Mammary epithelial cell (primary cell): Measurements from ENCODE around the gene NAPB.

Experiments
- CTCF ChIP-seq, 2 donors: IDR thresholded peaks in 1 of 2; conservative IDR thresholded peaks in 1 of 2; 2 replicates each; pipeline ENCODE4 v1.5.1; 2011 to 2012; ENCODE audit warnings: inconsistent platforms in 2 of 2, low read length in 2 of 2, mild to moderate bottlenecking in 2 of 2, control low read depth in 1 of 2, low read depth in 1 of 2; ENCODE audit not compliant: insufficient read depth in 1 of 2; ENCODE audit errors: extremely low read depth in 1 of 2
- EZH2 ChIP-seq: IDR thresholded peaks from 2 replicates; pipeline ENCODE4 v1.6.1; 2012; ENCODE audit warnings: low read length, inconsistent platforms, borderline replicate concordance

- TF ChIP-seq EZH2 (no peak), CTCF (conservative IDR thresholded peaks at IDR 0.05 in 1 of 2, IDR thresholded peaks at IDR 0.05 in 1 of 2; ENCODE audit: extremely low read depth in 1 of 2, insufficient read depth in 1 of 2, low read depth in 1 of 2, low read length in 2 of 2) (no peak)
Observed at GRCh38 chr20:23379772-23380171, 41.5 kb downstream of the NAPB start.
